H1 (cell line): Measurements from ENCODE around the gene ELMO3. TPM values are rescaled to one million over a fixed set of nuclear protein-coding genes. Genes with fewer than 3 reads are reported as not detected.
A peak's percentile ranks its signal among the peaks of the same experiment; 100 is the strongest.

ENCODE experiments used
- CREB1 ChIP-seq: IDR thresholded peaks from 2 replicates; pipeline ENCODE4 v1.6.1; 2012; ENCODE audit warnings: inconsistent platforms
- EZH2 ChIP-seq: fragments of 200-600 bp; sonication (generic); IDR thresholded peaks from 2 replicates; pipeline ENCODE4 v1.7.1; 2012; ENCODE audit warnings: low read depth, mild to moderate bottlenecking, moderate library complexity, low read length, inconsistent platforms; ENCODE audit not compliant: severe bottlenecking
- RAD21 ChIP-seq, 2 experiments: IDR thresholded peaks in 1 of 2; conservative IDR thresholded peaks in 1 of 2; 2 replicates each; pipeline ENCODE4 v1.6.1; 2011; ENCODE audit warnings: low read depth in 2 of 2, low read length in 2 of 2, improper control_type of control experiment in 1 of 2, inconsistent platforms in 1 of 2, mild to moderate bottlenecking in 1 of 2, moderate library complexity in 1 of 2
- SRF ChIP-seq: IDR thresholded peaks from 2 replicates; pipeline ENCODE4 v1.6.1; 2011; ENCODE audit warnings: mild to moderate bottlenecking, low read depth, low read length, moderate library complexity
- SUZ12 ChIP-seq: fragments of 200-600 bp; sonication (generic); IDR thresholded peaks from 2 replicates; pipeline ENCODE4 v1.6.1; 2012; ENCODE audit warnings: mild to moderate bottlenecking, inconsistent platforms, low read length, moderate library complexity, mixed read lengths
- polyA plus RNA-seq, 7 experiments: library from polyadenylated mRNA; depleted of rRNA in 3 of 7; stranded (reverse) in 5 of 7; unstranded in 2 of 7; fragments of >200 nt in 5 of 7; fragments of 200-250 nt in 2 of 7; gene quantifications; 1 replicate in 5 of 7; 2 replicates in 1 of 7; 4 replicates in 1 of 7; pipeline versions ENCODE4 v1.2.1 to v1.2.3, GENCODE V29; 2011 to 2013; ENCODE audit warnings: missing spikeins in 2 of 7, mixed read lengths in 2 of 7
- total RNA-seq: library from RNA; stranded (reverse); fragmentation: NEBNext Ultra II Directional; extraction: Animal tissue kit (Norgen Biotek cat#: 25700); gene quantifications from 2 replicates; pipeline ENCODE4 v1.2.1, GENCODE V29; 2021

ELMO3 gene
- total and polyA plus RNA-seq, 2 of the 8 experiments (the other 6 are each of a cell fraction or from before 2014, with no cell fraction given): 9.6 to 10.9 TPM

GRCh38 chr16:67154578-67155294 is 44.2 kb upstream of the ELMO3 start (continued):
- TF ChIP-seq RAD21 (IDR thresholded peaks at IDR 0.05 in 1 of 2, conservative IDR thresholded peaks at IDR 0.05 in 1 of 2; ENCODE audit: low read depth in 2 of 2, low read length in 2 of 2): 0 out of 4 replicates have a peak, but pooled peaks of 1 of the 2 experiments have one; percentile 5
- no peak for TF ChIP-seq CREB1
- TF ChIP-seq SUZ12: peak; percentile 64
- TF ChIP-seq EZH2: peak; percentile 52
- TF ChIP-seq SRF: no peak
- TF ChIP-seq, all 59 proteins: peak for 8
